Effector memory CD4-positive, alpha-beta T cell (primary cell): ENCODE measurements around the gene STK32C.

Source experiments
- DNase-seq, 3 donors: peaks; one replicate each; pipeline ENCODE4 v3.0.0-alpha.2; 2020
- H3K27ac ChIP-seq: 2 replicates; pipeline ENCODE4 v1.7.0; 2013; ENCODE audit warnings: mild to moderate bottlenecking, low read length, moderate library complexity; ENCODE audit not compliant: insufficient read depth, poor library complexity, severe bottlenecking
- H3K27me3 ChIP-seq: replicated peaks from 2 replicates; pipeline ENCODE4 v1.7.0; 2013; ENCODE audit warnings: mild to moderate bottlenecking, low read length; ENCODE audit not compliant: insufficient read depth, control insufficient read depth, poor library complexity, severe bottlenecking
- H3K36me3 ChIP-seq: 2 replicates; pipeline ENCODE4 v1.7.0; 2013; ENCODE audit warnings: mild to moderate bottlenecking, low read length, moderate library complexity; ENCODE audit not compliant: control insufficient read depth, insufficient read depth
- H3K4me1 ChIP-seq: 2 replicates; pipeline ENCODE4 v1.7.0; 2013; ENCODE audit warnings: low read length, mild to moderate bottlenecking; ENCODE audit not compliant: control insufficient read depth, insufficient read depth, poor library complexity, severe bottlenecking
- H3K4me3 ChIP-seq: 2 replicates; pipeline ENCODE4 v1.7.0; 2013; ENCODE audit warnings: low read length, low read depth, mild to moderate bottlenecking; ENCODE audit not compliant: insufficient read depth, poor library complexity, severe bottlenecking
- H3K9me3 ChIP-seq: 2 replicates; pipeline ENCODE4 v1.7.0; 2013; ENCODE audit warnings: mild to moderate bottlenecking, low read length, moderate library complexity; ENCODE audit not compliant: control insufficient read depth

Gene STK32C

GRCh38 chr10:132176623-132177500, 130.9 kb downstream of the STK32C start:
- H3K4me3 ChIP-seq = no peak overlapping the region
- no peak overlapping the region for H3K27ac ChIP-seq
- DNase-seq = no peak
- H3K4me1 ChIP-seq = no peaks in the 10 kb centered on the region
- no peaks in the 10 kb centered on the region for H3K9me3 ChIP-seq
- H3K27me3 ChIP-seq = peaks cover 10% of the 10 kb centered on the region
- H3K36me3 ChIP-seq = no peaks in the 10 kb centered on the region

- peaks cover 10% of the 10 kb centered on the region for H3K27me3 ChIP-seq
- no peak overlapping the region for H3K27ac ChIP-seq
- no peaks in the 10 kb centered on the region for H3K4me1 ChIP-seq
- DNase-seq = no peak
- H3K9me3 ChIP-seq = no peaks in the 10 kb centered on the region
- H3K4me3 ChIP-seq = no peak overlapping the region
- H3K36me3 ChIP-seq = no peaks in the 10 kb centered on the region
Measured at GRCh38 chr10:132175907-132176581, 131.7 kb downstream of the STK32C start.

- H3K27me3 ChIP-seq = peaks cover 10% of the 10 kb centered on the region
- no peak for DNase-seq
Measured at GRCh38 chr10:132175408-132175807, 132.3 kb downstream of the STK32C start.

GRCh38 chr10:132174237-132174636, 133.5 kb downstream of the STK32C start:
- DNase-seq = no peak
- Histone ChIP-seq H3K4me3 (no peak overlapping the region), H3K27me3 (peaks cover 10% of the 10 kb centered on the region), H3K4me1 (no peaks in the 10 kb centered on the region), H3K9me3 (no peaks in the 10 kb centered on the region), H3K36me3 (no peaks in the 10 kb centered on the region), H3K27ac (no peak overlapping the region)

More at GRCh38 chr10:132175408-132175807, 132.3 kb downstream of the STK32C start:
- H3K4me3 ChIP-seq = no peak overlapping the region
- no peak overlapping the region for H3K27ac ChIP-seq
- H3K4me1 ChIP-seq = no peaks in the 10 kb centered on the region
- H3K9me3 ChIP-seq = no peaks in the 10 kb centered on the region
- H3K36me3 ChIP-seq = no peaks in the 10 kb centered on the region

- Histone ChIP-seq H3K27me3 (peaks cover 9% of the 10 kb centered on the region), H3K27ac (no peak overlapping the region), H3K9me3 (no peaks in the 10 kb centered on the region), H3K4me3 (no peak overlapping the region), H3K4me1 (no peaks in the 10 kb centered on the region), H3K36me3 (no peaks in the 10 kb centered on the region)
- DNase-seq = no peak
Measured at GRCh38 chr10:132173185-132173584, 134.6 kb downstream of the STK32C start.

- DNase-seq = no peak
- Histone ChIP-seq H3K4me3 (no peak overlapping the region), H3K9me3 (no peaks in the 10 kb centered on the region), H3K27ac (no peak overlapping the region), H3K27me3 (peaks cover 5% of the 10 kb centered on the region), H3K4me1 (no peaks in the 10 kb centered on the region), H3K36me3 (no peaks in the 10 kb centered on the region)
Measured at GRCh38 chr10:132172091-132173066, 135.4 kb downstream of the STK32C start.

- DNase-seq = no peak
- H3K4me1 ChIP-seq = no peaks in the 10 kb centered on the region
- no peaks in the 10 kb centered on the region for H3K9me3 ChIP-seq
- H3K27ac ChIP-seq = no peak overlapping the region
- H3K4me3 ChIP-seq = no peak overlapping the region
- no peaks in the 10 kb centered on the region for H3K36me3 ChIP-seq
- H3K27me3 ChIP-seq = no peaks in the 10 kb centered on the region
Measured at GRCh38 chr10:132170561-132171361, 137.0 kb downstream of the STK32C start.

- H3K4me1 ChIP-seq = no peaks in the 10 kb centered on the region
- no peaks in the 10 kb centered on the region for H3K27me3 ChIP-seq
- no peak overlapping the region for H3K27ac ChIP-seq
- H3K36me3 ChIP-seq = no peaks in the 10 kb centered on the region
- no peak for DNase-seq
- H3K4me3 ChIP-seq = no peak overlapping the region
- no peaks in the 10 kb centered on the region for H3K9me3 ChIP-seq
Measured at GRCh38 chr10:132169766-132170560, 137.8 kb downstream of the STK32C start.
